DND-41 (cell line): ENCODE measurements around the gene CACNA2D1.

Experiments
- CTCF ChIP-seq: IDR thresholded peaks from 2 replicates; pipeline ENCODE4 v1.5.1; 2012; ENCODE audit warnings: borderline replicate concordance, low read length, moderate library complexity, mild to moderate bottlenecking; ENCODE audit not compliant: poor library complexity, severe bottlenecking; ENCODE audit errors: extremely low read depth
- EZH2 ChIP-seq: IDR thresholded peaks from 3 replicates; pipeline ENCODE4 v1.6.1; 2012; ENCODE audit warnings: borderline replicate concordance, low read depth, mild to moderate bottlenecking, moderate library complexity, low read length, inconsistent platforms; ENCODE audit not compliant: severe bottlenecking

DNA sequence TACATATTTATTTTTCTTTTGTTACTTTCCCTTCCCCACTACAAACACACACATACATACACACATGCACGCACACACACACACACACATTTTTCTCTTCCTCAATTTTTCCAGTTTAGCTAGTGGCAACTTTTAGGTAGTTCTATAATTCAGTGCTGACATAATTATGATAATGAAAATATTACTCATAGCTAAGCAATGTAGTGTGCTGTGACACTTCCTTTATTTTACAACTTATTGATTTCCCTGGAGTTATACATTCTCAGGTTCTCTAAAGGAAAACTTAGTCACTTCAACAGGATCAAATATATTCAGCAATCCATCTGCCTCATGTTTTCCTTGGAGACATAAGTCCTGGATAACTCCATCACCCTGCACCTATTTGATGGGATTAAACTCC is 151.6 kb downstream of the CACNA2D1 start:
- TF ChIP-seq CTCF (no peak), EZH2 (no peak)
